Nephron (organoid): ENCODE data around the gene MAP4K4.

Experiments used
- H3K27ac Mint-ChIP-seq, 3 experiments: 2 replicates each; pipeline ENCODE4 v1.8.0; 2020; ENCODE audit warnings: mixed read lengths in 3 of 3, mild to moderate bottlenecking in 2 of 3, moderate library complexity in 1 of 3
- H3K27me3 Mint-ChIP-seq: 2 replicates; pipeline ENCODE4 v1.8.0; 2021; ENCODE audit warnings: low read depth, mild to moderate bottlenecking, moderate library complexity, mixed read lengths
- H3K36me3 Mint-ChIP-seq: 2 replicates; pipeline ENCODE4 v1.8.0; 2020; ENCODE audit warnings: low read depth, mixed read lengths
- H3K4me1 Mint-ChIP-seq: 2 replicates; pipeline ENCODE4 v1.8.0; 2020; ENCODE audit warnings: mixed read lengths
- H3K4me3 Mint-ChIP-seq, 3 experiments: 2 replicates each; pipeline ENCODE4 v1.8.0; 2020; ENCODE audit warnings: mild to moderate bottlenecking in 3 of 3, mixed read lengths in 3 of 3, moderate library complexity in 2 of 3
- H3K9me3 Mint-ChIP-seq: 2 replicates; pipeline ENCODE4 v1.8.0; 2020; ENCODE audit warnings: mixed read lengths
- CTCF ChIP-seq, 3 experiments: fragments of 200-600 bp; sonication (generic); IDR thresholded peaks; one replicate each; pipeline ENCODE4 v1.5.0; 2021; ENCODE audit warnings: antibody characterized with exemption in 3 of 3; ENCODE audit not compliant: unreplicated experiment in 3 of 3

The MAP4K4 gene

GRCh38 chr2:101677658-101678057 lies 19.8 kb upstream of the MAP4K4 start:
- no peaks in the 10 kb centered on the region for H3K36me3 Mint-ChIP-seq
- peaks cover 6% of the 10 kb centered on the region for H3K4me1 Mint-ChIP-seq
- no peaks in the 10 kb centered on the region for H3K27me3 Mint-ChIP-seq
- H3K27ac Mint-ChIP-seq, result no peak overlapping the region
- TF ChIP-seq CTCF (IDR thresholded peaks at IDR 0.05; ENCODE audit: unreplicated experiment in 3 of 3), result no peak
- no peak overlapping the region for H3K4me3 Mint-ChIP-seq
- peaks cover 10% of the 10 kb centered on the region for H3K9me3 Mint-ChIP-seq

GRCh38 chr2:101678379-101678778 lies 19.1 kb upstream of the MAP4K4 start:
- Mint-ChIP-seq H3K27ac (no peak overlapping the region), H3K9me3 (peaks cover 10% of the 10 kb centered on the region), H3K4me3 (no peak overlapping the region), H3K4me1 (peaks cover 6% of the 10 kb centered on the region), H3K27me3 (no peaks in the 10 kb centered on the region), H3K36me3 (no peaks in the 10 kb centered on the region)
- no peak for TF ChIP-seq CTCF (IDR thresholded peaks at IDR 0.05; ENCODE audit: unreplicated experiment in 3 of 3)

- no peak for TF ChIP-seq CTCF (IDR thresholded peaks at IDR 0.05; ENCODE audit: unreplicated experiment in 3 of 3)
- H3K4me1 Mint-ChIP-seq, result peaks cover 6% of the 10 kb centered on the region
- no peak overlapping the region for H3K4me3 Mint-ChIP-seq
- H3K9me3 Mint-ChIP-seq, result peaks cover 8% of the 10 kb centered on the region
- no peaks in the 10 kb centered on the region for H3K36me3 Mint-ChIP-seq
- H3K27ac Mint-ChIP-seq, result no peak overlapping the region
- no peaks in the 10 kb centered on the region for H3K27me3 Mint-ChIP-seq
These were observed 18.3 kb upstream of the MAP4K4 start for GRCh38 chr2:101679037-101679726.

GRCh38 chr2:101679801-101680487 lies 17.6 kb upstream of the MAP4K4 start:
- no peak overlapping the region for H3K27ac Mint-ChIP-seq
- no peaks in the 10 kb centered on the region for H3K27me3 Mint-ChIP-seq
- no peaks in the 10 kb centered on the region for H3K36me3 Mint-ChIP-seq
- H3K4me3 Mint-ChIP-seq, result no peak overlapping the region
- peaks cover 6% of the 10 kb centered on the region for H3K4me1 Mint-ChIP-seq
- no peak for TF ChIP-seq CTCF (IDR thresholded peaks at IDR 0.05; ENCODE audit: unreplicated experiment in 3 of 3)
- H3K9me3 Mint-ChIP-seq, result peaks cover 4% of the 10 kb centered on the region

- Mint-ChIP-seq H3K9me3 (no peaks in the 10 kb centered on the region), H3K27ac (no peak overlapping the region), H3K4me3 (no peak overlapping the region), H3K4me1 (peaks cover 6% of the 10 kb centered on the region), H3K27me3 (no peaks in the 10 kb centered on the region), H3K36me3 (no peaks in the 10 kb centered on the region)
- TF ChIP-seq CTCF (IDR thresholded peaks at IDR 0.05; ENCODE audit: unreplicated experiment in 3 of 3), result no peak
These were observed 15.2 kb upstream of the MAP4K4 start for GRCh38 chr2:101682311-101682710.

- Mint-ChIP-seq H3K4me1 (peaks cover 4% of the 10 kb centered on the region), H3K27me3 (no peaks in the 10 kb centered on the region), H3K27ac (no peak overlapping the region), H3K9me3 (no peaks in the 10 kb centered on the region), H3K4me3 (no peak overlapping the region), H3K36me3 (no peaks in the 10 kb centered on the region)
- TF ChIP-seq CTCF (IDR thresholded peaks at IDR 0.05; ENCODE audit: unreplicated experiment in 3 of 3), result no peak
These were observed 13.2 kb upstream of the MAP4K4 start for GRCh38 chr2:101684313-101684712.
